T1000 (cell line): Measurements from ENCODE around the gene ANKS1A.
"Not testable (repeated sequence)": the region's sequence is repeated elsewhere in the genome, so short reads cannot be mapped to it uniquely, and the experiment has no call there.

ENCODE experiments used
- DNase-seq: peaks from one replicate; lab custom pipeline; 2025; ENCODE audit warnings: mixed read lengths; lab: John Stamatoyannopoulos, UW

Gene ANKS1A

GRCh38 chr6:34920097-34920496 lies 31.0 kb downstream of the ANKS1A start:
- no peak for DNase-seq

- no peak for DNase-seq
Observed at GRCh38 chr6:34922177-34922663, 33.2 kb downstream of the ANKS1A start.

GRCh38 chr6:34924831-34925625 lies 36.0 kb downstream of the ANKS1A start:
- no peak for DNase-seq

DNA sequence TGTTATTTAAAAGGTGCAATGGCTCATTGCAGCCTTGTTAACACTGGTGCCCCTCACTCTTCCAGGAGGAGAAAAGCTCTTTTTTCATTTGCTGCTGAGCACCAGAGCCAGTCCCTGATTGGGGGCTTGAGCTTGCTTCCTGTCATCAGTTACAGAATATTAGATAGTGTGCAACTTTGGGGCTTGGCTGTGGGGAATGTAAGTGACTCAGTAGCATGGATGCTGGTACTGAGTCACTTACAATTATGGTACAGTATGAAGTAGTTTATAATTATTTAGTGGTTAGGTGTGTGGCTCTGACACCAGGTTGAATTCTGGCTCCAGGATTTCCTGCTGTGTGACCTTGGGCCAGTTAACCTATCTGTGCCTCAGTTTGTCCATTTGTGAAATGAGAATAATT lies 37.6 kb downstream of the ANKS1A start:
- no peak for DNase-seq

- DNase-seq = no peak
Observed at GRCh38 chr6:34928220-34928619, 39.2 kb downstream of the ANKS1A start.

- DNase-seq = no peak
Observed at GRCh38 chr6:34928695-34929094, 39.6 kb downstream of the ANKS1A start.

DNA sequence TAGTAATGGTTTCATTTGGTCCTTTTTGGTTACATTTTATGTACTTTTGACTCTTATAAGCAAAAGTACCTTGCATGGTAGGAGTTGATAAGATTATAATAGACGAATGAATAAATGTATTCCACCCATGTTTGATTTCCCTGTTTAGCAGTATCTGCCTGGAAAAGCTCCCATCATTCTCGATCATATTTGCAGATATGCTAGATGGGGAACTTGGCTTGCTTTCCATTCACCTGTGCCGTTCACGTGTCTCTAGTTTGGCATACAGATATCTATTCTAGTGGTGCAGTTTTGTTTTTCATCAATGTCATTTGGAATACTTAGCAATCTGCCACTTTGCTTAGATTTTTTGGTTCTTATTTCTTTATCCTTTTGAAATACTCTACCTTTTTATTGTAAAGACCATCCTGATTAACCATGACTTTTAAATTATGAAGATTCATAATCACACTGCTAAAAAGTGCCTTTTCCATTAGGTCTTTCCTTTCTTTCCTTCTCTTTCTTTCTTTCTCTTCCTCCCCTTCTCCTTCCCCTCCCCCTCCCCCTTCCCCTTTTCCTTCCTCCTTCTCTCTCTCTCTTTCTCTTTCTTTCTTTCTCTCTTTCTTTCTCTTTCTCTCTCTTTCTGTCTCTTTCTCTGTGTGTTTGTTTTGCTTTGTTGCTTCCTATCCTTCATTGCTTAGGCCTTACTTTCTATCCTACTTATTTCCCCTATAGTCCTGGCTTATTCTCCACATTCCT lies 40.4 kb downstream of the ANKS1A start:
- DNase-seq = no peak

DNA sequence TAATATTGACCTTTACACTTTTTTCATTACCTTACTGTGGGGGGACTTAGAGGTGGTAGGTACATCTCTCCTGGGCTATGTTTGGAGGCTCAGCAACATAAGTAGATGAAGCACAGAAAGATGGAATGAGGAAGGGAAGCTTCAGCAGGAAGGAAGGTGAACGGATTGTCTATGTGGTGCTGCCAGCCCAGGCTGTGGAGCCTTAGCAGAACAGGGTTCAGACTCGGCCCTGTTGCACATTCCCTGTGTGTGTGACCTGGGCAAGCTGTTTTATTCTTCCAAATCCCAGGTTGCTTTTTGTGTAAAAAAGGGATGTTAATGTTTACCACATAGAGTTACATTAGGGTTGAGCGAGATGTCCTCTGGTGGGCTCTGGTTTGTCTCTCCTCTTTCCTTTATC lies 41.2 kb downstream of the ANKS1A start:
- DNase-seq = no peak

- DNase-seq = not testable (repeated sequence)
Observed at GRCh38 chr6:34932202-34932601, 43.1 kb downstream of the ANKS1A start.

- DNase-seq = no peak
Observed at GRCh38 chr6:34934516-34934915, 45.5 kb downstream of the ANKS1A start.

GRCh38 chr6:34938268-34938667 lies 49.2 kb downstream of the ANKS1A start:
- no peak for DNase-seq

- no peak for DNase-seq
Observed at GRCh38 chr6:34940030-34940434, 51.0 kb downstream of the ANKS1A start.

GRCh38 chr6:34941421-34941820 lies 52.4 kb downstream of the ANKS1A start:
- no peak for DNase-seq

DNA sequence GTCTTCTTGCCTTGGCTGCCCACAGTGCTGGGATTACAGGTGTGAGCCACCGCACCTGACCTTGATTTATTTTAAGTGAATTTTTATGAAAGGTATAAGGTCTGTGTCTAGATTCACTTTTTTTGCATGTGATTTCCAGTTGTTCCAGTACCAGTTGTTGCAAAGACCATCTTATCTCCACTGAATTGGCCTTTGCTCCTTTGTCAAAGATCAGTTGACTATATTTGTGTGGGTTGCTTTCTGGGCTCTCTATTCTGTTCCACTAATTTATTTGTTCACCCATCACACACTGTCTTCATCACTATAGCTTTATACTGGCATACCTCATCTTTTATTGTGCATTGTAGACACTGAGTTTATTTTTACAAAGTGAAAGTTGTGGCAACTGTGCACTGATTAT lies 56.3 kb downstream of the ANKS1A start:
- no peak for DNase-seq

- no peak for DNase-seq
Observed at GRCh38 chr6:34947561-34947960, 58.5 kb downstream of the ANKS1A start.

- no peak for DNase-seq
Observed at GRCh38 chr6:34949636-34950035, 60.6 kb downstream of the ANKS1A start.

- no peak for DNase-seq
Observed at GRCh38 chr6:34950849-34951248, 61.8 kb downstream of the ANKS1A start.

- DNase-seq = no peak
Observed at GRCh38 chr6:34951731-34952130, 62.7 kb downstream of the ANKS1A start.

DNA sequence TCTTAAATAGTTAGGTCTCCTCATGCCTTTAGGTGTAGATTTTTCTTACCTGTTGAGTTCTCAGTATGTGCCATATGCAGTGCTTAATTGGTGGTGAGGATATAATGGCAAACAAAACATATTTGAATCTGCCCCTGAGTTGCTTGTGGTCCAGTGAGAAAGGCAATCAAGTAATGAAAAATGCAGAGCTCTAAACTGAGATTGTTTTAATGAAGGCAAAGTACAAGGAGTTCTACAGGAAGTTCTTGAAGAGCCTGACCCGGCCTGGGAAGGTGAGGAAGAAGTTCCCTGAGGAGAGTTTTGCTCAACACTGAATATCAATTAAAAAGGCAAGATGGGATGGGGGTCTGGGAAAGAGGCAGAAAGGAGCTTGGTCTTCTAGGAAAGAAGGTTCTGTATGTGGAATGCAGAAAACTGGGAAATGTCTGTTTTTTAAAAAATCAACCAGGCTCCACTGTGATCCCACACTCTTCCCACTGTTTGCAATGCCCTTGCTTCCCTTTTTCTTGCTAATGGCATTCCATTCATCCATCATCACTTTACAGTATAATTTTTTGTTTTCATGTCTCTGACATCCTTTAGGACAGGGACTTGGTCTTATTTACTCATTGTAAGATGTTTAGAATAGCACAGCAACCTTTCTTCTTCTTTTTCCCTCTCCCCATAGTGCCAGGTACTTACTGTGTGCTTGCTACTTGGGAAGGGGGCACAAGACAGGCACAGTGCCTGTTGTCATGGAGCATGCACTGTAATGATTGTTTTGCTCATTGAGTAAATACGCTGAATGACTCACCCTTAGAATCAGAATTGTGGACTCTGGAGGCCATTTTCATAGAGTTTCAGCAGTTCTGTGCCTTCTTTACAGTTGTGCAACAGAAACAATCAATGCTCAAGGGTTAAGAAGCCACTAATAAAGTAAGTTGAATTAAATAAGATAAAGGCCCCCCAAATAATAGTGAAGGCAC lies 64.3 kb downstream of the ANKS1A start:
- peak; percentile 28 for DNase-seq

GRCh38 chr6:34955442-34955841 lies 66.4 kb downstream of the ANKS1A start:
- no peak for DNase-seq

- no peak for DNase-seq
Observed at GRCh38 chr6:34957231-34957783, 68.3 kb downstream of the ANKS1A start.

DNA sequence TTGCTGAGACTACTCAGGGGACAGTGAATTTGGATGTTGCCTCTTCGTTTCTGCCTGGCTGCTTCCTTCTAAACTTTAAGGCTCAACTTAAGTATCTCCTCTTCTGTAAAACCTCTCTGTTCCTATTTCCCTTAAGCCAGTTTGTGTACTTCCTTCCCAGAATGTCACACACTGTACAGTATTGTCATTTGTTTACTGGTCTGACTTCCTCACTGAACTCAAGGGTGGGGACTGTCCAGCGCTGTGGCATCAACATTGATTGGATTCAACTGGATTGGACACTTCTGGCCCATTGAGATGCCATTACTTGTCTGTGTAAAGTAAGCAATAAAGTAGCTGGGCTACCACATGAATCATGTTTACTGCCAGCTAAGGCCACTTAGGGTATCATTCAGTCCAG lies 69.7 kb downstream of the ANKS1A start:
- DNase-seq = no peak
